ENCODE measurements around the gene CDH22. TPM values are rescaled to one million over a fixed set of nuclear protein-coding genes. Genes with fewer than 3 reads are reported as not detected.

CDH22 gene
- total and polyA plus RNA-seq, 4 donors = not detected

DNA sequence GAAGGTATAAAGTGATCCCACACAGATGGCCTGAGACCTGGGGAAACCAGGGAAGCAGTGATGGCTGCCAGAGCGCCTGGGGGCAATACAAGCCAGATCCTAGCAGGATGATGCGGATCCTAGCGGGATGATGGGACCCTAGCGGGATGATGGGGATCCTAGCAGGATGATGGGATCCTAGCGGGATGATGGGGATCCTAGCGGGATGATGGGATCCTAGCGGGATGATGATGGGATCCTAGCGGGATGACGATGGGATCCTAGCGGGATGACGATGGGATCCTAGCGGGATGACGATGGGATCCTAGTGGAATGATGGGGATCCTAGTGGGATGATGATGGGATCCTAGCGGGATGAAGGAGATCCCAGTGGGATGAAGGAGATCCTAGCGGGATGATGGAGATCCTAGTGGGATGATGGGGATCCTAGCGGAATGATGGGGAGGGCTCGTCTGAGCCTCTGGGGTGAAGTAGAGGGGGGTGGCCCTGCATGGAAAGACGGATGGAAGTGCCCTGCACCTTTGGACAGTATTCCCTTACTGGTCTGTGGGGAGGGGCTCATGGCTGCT is 44.2 kb upstream of the CDH22 start:
- intact Hi-C loops (cut with DNase I) = no loop called here
- Histone ChIP-seq H3K9me3 (ENCODE audit: control insufficient read depth, low read length) (no peaks in the 10 kb centered on the region), H3K4me3 (ENCODE audit: low read length in 2 of 2) (no peak overlapping the region), H3K4me1 (ENCODE audit: control insufficient read depth in 1 of 2, insufficient read depth in 2 of 2, low read length in 2 of 2) (no peaks in the 10 kb centered on the region), H3K27ac (ENCODE audit: low read depth in 1 of 2, low read length in 2 of 2) (no peak overlapping the region), H3K27me3 (ENCODE audit: control insufficient read depth in 1 of 2, insufficient read depth in 2 of 2, low read length in 1 of 2) (no peaks in the 10 kb centered on the region), H3K36me3 (ENCODE audit: control insufficient read depth in 1 of 2, insufficient read depth in 2 of 2, low read length in 1 of 2) (no peaks in the 10 kb centered on the region)
- DNase-seq (no peak), ATAC-seq (ENCODE audit: low FRiP score) (no peak)
- WGBS, 2 donors = 88 to 89% methylated on average over 18 of the region's 18 CpGs

DNA sequence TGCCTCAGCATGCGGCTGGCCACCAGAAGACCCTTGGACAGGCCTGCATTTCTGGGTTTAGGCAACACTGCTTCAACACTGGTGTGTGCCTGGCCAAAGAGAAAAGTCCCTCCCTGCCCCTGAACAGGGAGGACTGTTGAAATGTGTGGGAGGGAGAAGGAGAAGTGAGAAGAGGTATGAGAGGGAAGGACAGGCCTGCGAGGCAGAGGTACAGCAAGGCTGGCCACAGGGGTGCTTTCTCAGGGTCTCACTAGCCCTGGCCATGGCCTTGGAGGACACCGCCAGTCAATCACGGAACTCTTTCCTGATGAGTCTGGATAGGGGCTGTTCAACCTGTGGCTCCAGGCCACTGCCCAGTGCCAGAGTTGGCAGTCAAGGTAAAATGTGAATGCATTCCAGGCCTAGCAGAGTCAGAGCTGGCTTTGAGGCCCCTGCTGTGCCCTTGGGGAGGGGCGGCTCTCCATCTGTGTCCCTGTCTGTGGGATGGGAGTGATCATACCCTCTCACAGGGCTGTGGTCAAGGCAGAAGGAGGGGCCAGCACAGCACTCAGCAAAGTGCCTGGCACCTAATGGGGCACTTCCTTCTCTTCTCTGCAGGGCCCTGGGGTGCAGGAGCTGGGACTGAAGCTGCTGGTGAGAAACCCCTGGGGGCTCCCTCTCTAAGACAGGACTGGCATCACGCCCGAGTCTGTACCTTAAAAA is 43.2 kb upstream of the CDH22 start:
- DNase-seq = no peak
- Histone ChIP-seq H3K36me3 (ENCODE audit: control insufficient read depth in 1 of 2, insufficient read depth in 2 of 2, low read length in 1 of 2) (no peaks in the 10 kb centered on the region), H3K9me3 (ENCODE audit: control insufficient read depth, low read length) (no peaks in the 10 kb centered on the region), H3K4me3 (ENCODE audit: low read length in 2 of 2) (no peak overlapping the region), H3K27ac (ENCODE audit: low read depth in 1 of 2, low read length in 2 of 2) (no peak overlapping the region), H3K4me1 (ENCODE audit: control insufficient read depth in 1 of 2, insufficient read depth in 2 of 2, low read length in 2 of 2) (no peaks in the 10 kb centered on the region), H3K27me3 (ENCODE audit: control insufficient read depth in 1 of 2, insufficient read depth in 2 of 2, low read length in 1 of 2) (no peaks in the 10 kb centered on the region)
- intact Hi-C loops (cut with DNase I) = no loop called here
- WGBS, 2 donors = 87 to 90% methylated on average over 7 of the region's 7 CpGs
- ATAC-seq (ENCODE audit: low FRiP score) = no peak

GRCh38 chr20:46350986-46351267 is 42.6 kb upstream of the CDH22 start:
- no peaks in the 10 kb centered on the region for H3K27me3 ChIP-seq (ENCODE audit: control insufficient read depth in 1 of 2, insufficient read depth in 2 of 2, low read length in 1 of 2)
- no peak for ATAC-seq (ENCODE audit: low FRiP score)
- no peak overlapping the region for H3K4me3 ChIP-seq (ENCODE audit: low read length in 2 of 2)
- no peaks in the 10 kb centered on the region for H3K36me3 ChIP-seq (ENCODE audit: control insufficient read depth in 1 of 2, insufficient read depth in 2 of 2, low read length in 1 of 2)
- intact Hi-C loops (cut with DNase I) = no loop called here
- WGBS, 2 donors = 86 to 97% methylated on average over 8 of the region's 8 CpGs
- H3K27ac ChIP-seq (ENCODE audit: low read depth in 1 of 2, low read length in 2 of 2) = no peak overlapping the region
- H3K4me1 ChIP-seq (ENCODE audit: control insufficient read depth in 1 of 2, insufficient read depth in 2 of 2, low read length in 2 of 2) = no peaks in the 10 kb centered on the region
- no peak for DNase-seq
- no peaks in the 10 kb centered on the region for H3K9me3 ChIP-seq (ENCODE audit: control insufficient read depth, low read length)

- DNase-seq (no peak), ATAC-seq (ENCODE audit: low FRiP score) (no peak)
- no peak overlapping the region for H3K4me3 ChIP-seq (ENCODE audit: low read length in 2 of 2)
- H3K9me3 ChIP-seq (ENCODE audit: control insufficient read depth, low read length) = no peaks in the 10 kb centered on the region
- intact Hi-C loops (cut with DNase I) = no loop called here
- no peak overlapping the region for H3K27ac ChIP-seq (ENCODE audit: low read depth in 1 of 2, low read length in 2 of 2)
- H3K27me3 ChIP-seq (ENCODE audit: control insufficient read depth in 1 of 2, insufficient read depth in 2 of 2, low read length in 1 of 2) = no peaks in the 10 kb centered on the region
- 57 to 64% methylated on average over 13 of the region's 13 CpGs for WGBS, 2 donors
- no peaks in the 10 kb centered on the region for H3K4me1 ChIP-seq (ENCODE audit: control insufficient read depth in 1 of 2, insufficient read depth in 2 of 2, low read length in 2 of 2)
- H3K36me3 ChIP-seq (ENCODE audit: control insufficient read depth in 1 of 2, insufficient read depth in 2 of 2, low read length in 1 of 2) = no peaks in the 10 kb centered on the region
Observed at GRCh38 chr20:46350201-46350985, 42.1 kb upstream of the CDH22 start.

GRCh38 chr20:46349742-46350056 is 41.4 kb upstream of the CDH22 start:
- WGBS, 2 donors = 78 to 80% methylated on average over 4 of the region's 4 CpGs
- DNase-seq (no peak), ATAC-seq (ENCODE audit: low FRiP score) (no peak)
- Histone ChIP-seq H3K9me3 (ENCODE audit: control insufficient read depth, low read length) (no peaks in the 10 kb centered on the region), H3K27me3 (ENCODE audit: control insufficient read depth in 1 of 2, insufficient read depth in 2 of 2, low read length in 1 of 2) (no peaks in the 10 kb centered on the region), H3K36me3 (ENCODE audit: control insufficient read depth in 1 of 2, insufficient read depth in 2 of 2, low read length in 1 of 2) (no peaks in the 10 kb centered on the region), H3K4me3 (ENCODE audit: low read length in 2 of 2) (no peak overlapping the region), H3K27ac (ENCODE audit: low read depth in 1 of 2, low read length in 2 of 2) (no peak overlapping the region), H3K4me1 (ENCODE audit: control insufficient read depth in 1 of 2, insufficient read depth in 2 of 2, low read length in 2 of 2) (no peaks in the 10 kb centered on the region)
- intact Hi-C loops (cut with DNase I) = loop anchor here in 1 of 2 donors (5.0 kb wide), 1 partner anchor 217 kb away; no protein-coding TSS in a partner anchor

- Histone ChIP-seq H3K4me1 (ENCODE audit: control insufficient read depth in 1 of 2, insufficient read depth in 2 of 2, low read length in 2 of 2) (no peaks in the 10 kb centered on the region), H3K27me3 (ENCODE audit: control insufficient read depth in 1 of 2, insufficient read depth in 2 of 2, low read length in 1 of 2) (no peaks in the 10 kb centered on the region), H3K4me3 (ENCODE audit: low read length in 2 of 2) (no peak overlapping the region), H3K9me3 (ENCODE audit: control insufficient read depth, low read length) (no peaks in the 10 kb centered on the region), H3K27ac (ENCODE audit: low read depth in 1 of 2, low read length in 2 of 2) (no peak overlapping the region), H3K36me3 (ENCODE audit: control insufficient read depth in 1 of 2, insufficient read depth in 2 of 2, low read length in 1 of 2) (no peaks in the 10 kb centered on the region)
- peak in 1 of 2 donors; percentile 66 for DNase-seq
- ATAC-seq (ENCODE audit: low FRiP score) = peak; percentile 68
- intact Hi-C loops (cut with DNase I) = loop anchor here in 1 of 2 donors (5.0 kb wide), 1 partner anchor 217 kb away; no protein-coding TSS in a partner anchor
- 37 to 43% methylated on average over 12 of the region's 12 CpGs for WGBS, 2 donors
Observed at GRCh38 chr20:46349035-46349741, 40.9 kb upstream of the CDH22 start.

- Histone ChIP-seq H3K36me3 (ENCODE audit: control insufficient read depth in 1 of 2, insufficient read depth in 2 of 2, low read length in 1 of 2) (no peaks in the 10 kb centered on the region), H3K27ac (ENCODE audit: low read depth in 1 of 2, low read length in 2 of 2) (no peak overlapping the region), H3K9me3 (ENCODE audit: control insufficient read depth, low read length) (no peaks in the 10 kb centered on the region), H3K4me1 (ENCODE audit: control insufficient read depth in 1 of 2, insufficient read depth in 2 of 2, low read length in 2 of 2) (no peaks in the 10 kb centered on the region), H3K27me3 (ENCODE audit: control insufficient read depth in 1 of 2, insufficient read depth in 2 of 2, low read length in 1 of 2) (no peaks in the 10 kb centered on the region), H3K4me3 (ENCODE audit: low read length in 2 of 2) (no peak overlapping the region)
- WGBS, 2 donors = 44 to 45% methylated on average over 25 of the region's 25 CpGs
- peak; percentile 56 for ATAC-seq (ENCODE audit: low FRiP score)
- intact Hi-C loops (cut with DNase I) = loop anchor here in 1 of 2 donors (5.0 kb wide), 1 partner anchor 216 kb away; no protein-coding TSS in a partner anchor
- DNase-seq = no peak
Observed at GRCh38 chr20:46347841-46348803, 39.8 kb upstream of the CDH22 start.

DNA sequence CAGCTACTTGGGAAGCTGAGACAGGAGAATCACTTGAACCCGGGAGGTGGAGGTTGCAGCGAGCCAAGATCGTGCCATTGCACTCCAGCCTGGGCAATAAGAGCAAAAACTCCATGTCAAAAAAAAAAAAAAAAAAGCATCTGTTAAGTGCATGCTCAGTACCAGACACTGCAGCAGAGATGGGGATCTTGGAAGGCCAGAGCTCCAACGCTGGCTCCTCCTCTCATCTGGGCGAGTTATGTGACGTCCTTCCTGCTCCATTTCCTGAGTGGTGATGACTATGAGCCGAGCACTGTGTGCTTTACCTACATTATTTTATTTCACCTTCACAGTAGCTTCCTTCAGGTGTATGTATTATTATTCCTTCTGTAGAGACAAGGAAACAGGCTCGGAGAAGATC is 38.5 kb upstream of the CDH22 start:
- WGBS, 2 donors = 86% methylated on average over 8 of the region's 8 CpGs
- no peaks in the 10 kb centered on the region for H3K9me3 ChIP-seq (ENCODE audit: control insufficient read depth, low read length)
- DNase-seq (no peak), ATAC-seq (ENCODE audit: low FRiP score) (no peak)
- no peaks in the 10 kb centered on the region for H3K4me1 ChIP-seq (ENCODE audit: control insufficient read depth in 1 of 2, insufficient read depth in 2 of 2, low read length in 2 of 2)
- H3K36me3 ChIP-seq (ENCODE audit: control insufficient read depth in 1 of 2, insufficient read depth in 2 of 2, low read length in 1 of 2) = no peaks in the 10 kb centered on the region
- intact Hi-C loops (cut with DNase I) = loop anchor here in 1 of 2 donors (5.0 kb wide), 1 partner anchor 214 kb away; no protein-coding TSS in a partner anchor
- H3K4me3 ChIP-seq (ENCODE audit: low read length in 2 of 2) = no peak overlapping the region
- no peak overlapping the region for H3K27ac ChIP-seq (ENCODE audit: low read depth in 1 of 2, low read length in 2 of 2)
- H3K27me3 ChIP-seq (ENCODE audit: control insufficient read depth in 1 of 2, insufficient read depth in 2 of 2, low read length in 1 of 2) = peaks cover 0 to 2% of the 10 kb centered on the region in 2 donors

All from aorta (tissue), 5 donors.